Spinal cord (tissue), 10 donors: Measurements from ENCODE around the gene PGAM5. TPM values are rescaled to one million over a fixed set of nuclear protein-coding genes. Genes with fewer than 3 reads are reported as not detected.

Experiments used
- DNase-seq, 6 donors: peaks; one replicate each; pipeline versions ENCODE4 v3.0.0 to v3.0.0-alpha.2; 2013 to 2015; ENCODE audit warnings: low spot score in 6 of 6, low read depth in 4 of 6
- H3K27ac ChIP-seq: one replicate; pipeline ENCODE4 v1.5.1; 2013; ENCODE audit warnings: low read depth, low read length, control low read depth
- H3K27me3 ChIP-seq: one replicate; pipeline ENCODE4 v1.6.1; 2013; ENCODE audit warnings: low read length; ENCODE audit not compliant: control insufficient read depth, insufficient read depth
- H3K36me3 ChIP-seq: one replicate; pipeline ENCODE4 v1.6.1; 2013; ENCODE audit warnings: low read length; ENCODE audit not compliant: control insufficient read depth, insufficient read depth
- H3K4me1 ChIP-seq: one replicate; pipeline ENCODE4 v1.6.1; 2013; ENCODE audit warnings: low read length; ENCODE audit not compliant: control insufficient read depth, insufficient read depth
- H3K4me3 ChIP-seq: one replicate; pipeline ENCODE4 v1.5.1; 2013; ENCODE audit warnings: low read depth, low read length, control low read depth
- H3K9me3 ChIP-seq: one replicate; pipeline ENCODE4 v1.6.1; 2013; ENCODE audit warnings: low read length; ENCODE audit not compliant: control insufficient read depth, insufficient read depth
- WGBS: methylation state at CpG from one replicate; pipeline ENCODE4 v1.1.5; 2013; ENCODE audit warnings: missing lambda C conversion rate; ENCODE audit not compliant: insufficient coverage; 5-methylcytosine and 5-hydroxymethylcytosine counted together
- polyA plus RNA-seq, 2 donors: library from polyadenylated mRNA; unstranded; fragments of 120-200 nt; gene quantifications; one replicate each; pipeline ENCODE4 v1.2.1, GENCODE V29; 2013; ENCODE audit not compliant: insufficient read length in 2 of 2
- total RNA-seq, 2 donors: library from RNA; depleted of rRNA in 1 of 2; stranded (reverse); fragments of 120-200 nt in 1 of 2; fragments of >200 nt in 1 of 2; gene quantifications; one replicate each; pipeline versions ENCODE4 v1.2.3 to v1.2.4, GENCODE V29; 2013 to 2014
- donor health status: healthy.

Gene PGAM5
- total and polyA plus RNA-seq, 4 donors = 19.9 to 34.8 (median 28.3) TPM

GRCh38 chr12:132703641-132704040 is 7.0 kb upstream of the PGAM5 start:
- 95% methylated on average over 9 of the region's 9 CpGs for WGBS
- Histone ChIP-seq H3K4me3 (no peak overlapping the region), H3K9me3 (no peaks in the 10 kb centered on the region), H3K4me1 (no peaks in the 10 kb centered on the region), H3K27ac (no peak overlapping the region), H3K27me3 (no peaks in the 10 kb centered on the region), H3K36me3 (peaks cover 60% of the 10 kb centered on the region)
- DNase-seq = no peak

GRCh38 chr12:132707241-132707640 is 3.4 kb upstream of the PGAM5 start:
- DNase-seq = no peak
- WGBS = 89% methylated on average over 6 of the region's 6 CpGs
- no peak overlapping the region for H3K27ac ChIP-seq
- H3K27me3 ChIP-seq = no peaks in the 10 kb centered on the region
- no peak overlapping the region for H3K4me3 ChIP-seq
- H3K4me1 ChIP-seq = peaks cover 14% of the 10 kb centered on the region
- peaks cover 38% of the 10 kb centered on the region for H3K36me3 ChIP-seq
- H3K9me3 ChIP-seq = no peaks in the 10 kb centered on the region

- H3K4me1 ChIP-seq = peaks cover 14% of the 10 kb centered on the region
- H3K9me3 ChIP-seq = no peaks in the 10 kb centered on the region
- H3K36me3 ChIP-seq = peaks cover 29% of the 10 kb centered on the region
- no peak overlapping the region for H3K4me3 ChIP-seq
- no peak overlapping the region for H3K27ac ChIP-seq
- no peak for DNase-seq
- no peaks in the 10 kb centered on the region for H3K27me3 ChIP-seq
- no CpG with 5 or more reads among the region's 2 CpGs for WGBS
Observed at GRCh38 chr12:132708150-132708549, 2.5 kb upstream of the PGAM5 start.

- Histone ChIP-seq H3K36me3 (peaks cover 29% of the 10 kb centered on the region), H3K27ac (peak overlapping the region; percentile 73), H3K9me3 (no peaks in the 10 kb centered on the region), H3K27me3 (no peaks in the 10 kb centered on the region), H3K4me3 (peak overlapping the region; percentile 82), H3K4me1 (peaks cover 14% of the 10 kb centered on the region)
- DNase-seq = peak in 2 of 6 donors; percentile 6 to 32
- WGBS = under 1% methylated on average over 26 of the region's 26 CpGs
Observed at GRCh38 chr12:132710043-132710404, 618 bp upstream of the PGAM5 start.

GRCh38 chr12:132711080-132711843 is 620 bp downstream of the PGAM5 start:
- H3K4me1 ChIP-seq = peaks cover 14% of the 10 kb centered on the region
- H3K36me3 ChIP-seq = peaks cover 33% of the 10 kb centered on the region
- H3K27me3 ChIP-seq = no peaks in the 10 kb centered on the region
- DNase-seq = peak in 1 of 6 donors; percentile 25
- peak overlapping the region; percentile 47 for H3K4me3 ChIP-seq
- 7% methylated on average over 53 of the region's 59 CpGs for WGBS
- H3K27ac ChIP-seq = no peak overlapping the region
- no peaks in the 10 kb centered on the region for H3K9me3 ChIP-seq

- no peak for DNase-seq
- Histone ChIP-seq H3K27ac (no peak overlapping the region), H3K27me3 (no peaks in the 10 kb centered on the region), H3K4me1 (peaks cover 14% of the 10 kb centered on the region), H3K36me3 (peaks cover 46% of the 10 kb centered on the region), H3K4me3 (no peak overlapping the region), H3K9me3 (no peaks in the 10 kb centered on the region)
- WGBS = 89% methylated on average over 2 of the region's 2 CpGs
Observed at GRCh38 chr12:132713123-132713522, 2.5 kb downstream of the PGAM5 start.

GRCh38 chr12:132715874-132716273 is 5.2 kb downstream of the PGAM5 start:
- 97% methylated on average over 8 of the region's 9 CpGs for WGBS
- no peak overlapping the region for H3K4me3 ChIP-seq

GRCh38 chr12:132716356-132716755 is 5.7 kb downstream of the PGAM5 start:
- Histone ChIP-seq H3K9me3 (no peaks in the 10 kb centered on the region), H3K4me1 (peaks cover 5% of the 10 kb centered on the region), H3K27ac (no peak overlapping the region), H3K4me3 (no peak overlapping the region), H3K27me3 (no peaks in the 10 kb centered on the region), H3K36me3 (peaks cover 76% of the 10 kb centered on the region)
- DNase-seq = no peak
- 98% methylated on average over 10 of the region's 11 CpGs for WGBS

More at GRCh38 chr12:132715874-132716273, 5.2 kb downstream of the PGAM5 start:
- Histone ChIP-seq H3K9me3 (no peaks in the 10 kb centered on the region), H3K4me1 (peaks cover 6% of the 10 kb centered on the region), H3K27me3 (no peaks in the 10 kb centered on the region), H3K27ac (no peak overlapping the region), H3K36me3 (peaks cover 71% of the 10 kb centered on the region)
- DNase-seq = no peak

GRCh38 chr12:132717011-132717410 is 6.4 kb downstream of the PGAM5 start:
- Histone ChIP-seq H3K36me3 (peaks cover 82% of the 10 kb centered on the region), H3K27ac (no peak overlapping the region), H3K4me3 (no peak overlapping the region), H3K9me3 (no peaks in the 10 kb centered on the region), H3K27me3 (no peaks in the 10 kb centered on the region), H3K4me1 (no peaks in the 10 kb centered on the region)
- WGBS = 85% methylated on average over 9 of the region's 17 CpGs
- no peak for DNase-seq
